Ishikawa (cell line): ENCODE measurements around the gene PARD3.
A peak's percentile ranks its signal among the peaks of the same experiment; 100 is the strongest.

Experiments used
- CEBPB ChIP-seq: IDR thresholded peaks from 2 replicates; pipeline ENCODE4 v1.6.1; 2012
- CREB1 ChIP-seq: IDR thresholded peaks from 2 replicates; pipeline ENCODE4 v1.6.1; 2012; ENCODE audit warnings: low read depth
- EGR1 ChIP-seq: IDR thresholded peaks from 2 replicates; pipeline ENCODE4 v1.6.1; 2012
- EP300 ChIP-seq: IDR thresholded peaks from 2 replicates; pipeline ENCODE4 v1.6.1; 2012; ENCODE audit warnings: borderline replicate concordance
- FOXM1 ChIP-seq: IDR thresholded peaks from 2 replicates; pipeline ENCODE4 v1.6.1; 2012; ENCODE audit warnings: low read depth, borderline replicate concordance
- MAX ChIP-seq: IDR thresholded peaks from 2 replicates; pipeline ENCODE4 v1.6.1; 2012
- NFIC ChIP-seq: IDR thresholded peaks from 2 replicates; pipeline ENCODE4 v1.6.1; 2012
- RAD21 ChIP-seq: IDR thresholded peaks from 2 replicates; pipeline ENCODE4 v1.6.1; 2012; ENCODE audit warnings: low read depth
- REST ChIP-seq: IDR thresholded peaks from 2 replicates; pipeline ENCODE4 v1.6.1; 2012; ENCODE audit warnings: low read depth, mild to moderate bottlenecking
- TAF1 ChIP-seq: IDR thresholded peaks from 2 replicates; pipeline ENCODE4 v1.6.1; 2012; ENCODE audit warnings: low read depth, mild to moderate bottlenecking
- TCF12 ChIP-seq: IDR thresholded peaks from 2 replicates; pipeline ENCODE4 v1.6.1; 2012; ENCODE audit warnings: low read depth
- TEAD4 ChIP-seq: IDR thresholded peaks from 2 replicates; pipeline ENCODE4 v1.6.1; 2012
- USF1 ChIP-seq: IDR thresholded peaks from 2 replicates; pipeline ENCODE4 v1.6.1; 2012
- YY1 ChIP-seq: IDR thresholded peaks from 2 replicates; pipeline ENCODE4 v1.6.1; 2012; ENCODE audit warnings: low read depth
- ZBTB7A ChIP-seq: IDR thresholded peaks from 2 replicates; pipeline ENCODE4 v1.6.1; 2012; ENCODE audit warnings: low read depth

Gene PARD3

GRCh38 chr10:34584164-34584563 is 230.9 kb downstream of the PARD3 start:
- TF ChIP-seq CEBPB (no peak), TEAD4 (no peak), CREB1 (no peak), NFIC (no peak), REST (no peak), TAF1 (no peak), YY1 (no peak), EGR1 (no peak), TCF12 (no peak), RAD21 (no peak), USF1 (no peak)

GRCh38 chr10:34581801-34582532 is 233.1 kb downstream of the PARD3 start:
- no peak for TF ChIP-seq FOXM1
- TF ChIP-seq USF1 = no peak
- peak; percentile 51; the same call in 1 of the 2 replicates for TF ChIP-seq NFIC
- TF ChIP-seq TEAD4 = peak; percentile 42; the same call in 1 of the 2 replicates
- TF ChIP-seq CEBPB = no peak
- 0 out of 2 replicates have a peak, but pooled peaks have one; percentile 30 for TF ChIP-seq EP300
- no peak for TF ChIP-seq EGR1

GRCh38 chr10:34580643-34581042 is 234.5 kb downstream of the PARD3 start:
- TF ChIP-seq TEAD4 = no peak
- TF ChIP-seq EP300 = no peak
- no peak for TF ChIP-seq TAF1
- no peak for TF ChIP-seq ZBTB7A
- no peak; the same call in 1 of the 2 replicates for TF ChIP-seq NFIC
- no peak for TF ChIP-seq FOXM1
- no peak for TF ChIP-seq CEBPB
- no peak for TF ChIP-seq TCF12
- TF ChIP-seq EGR1 = no peak
- TF ChIP-seq REST = no peak
- no peak for TF ChIP-seq CREB1

GRCh38 chr10:34580214-34580613 is 234.9 kb downstream of the PARD3 start:
- TF ChIP-seq RAD21 = no peak
- TF ChIP-seq ZBTB7A = no peak
- no peak for TF ChIP-seq YY1
- TF ChIP-seq TAF1 = no peak
- no peak for TF ChIP-seq TEAD4
- TF ChIP-seq CEBPB = no peak
- no peak for TF ChIP-seq MAX
- TF ChIP-seq FOXM1 = no peak
- no peak for TF ChIP-seq CREB1
- no peak for TF ChIP-seq EP300
- no peak for TF ChIP-seq EGR1
- TF ChIP-seq NFIC = no peak
- TF ChIP-seq TCF12 = no peak
- TF ChIP-seq REST = no peak
- no peak for TF ChIP-seq USF1
